Kidney glomerular epithelial cell (primary cell): Measurements from ENCODE around the gene SERPINF2.
"Not testable (repeated sequence)": the region's sequence is repeated elsewhere in the genome, so short reads cannot be mapped to it uniquely, and the experiment has no call there.

ENCODE experiments used
- DNase-seq: peaks from one replicate; lab custom pipeline; 2025; lab: John Stamatoyannopoulos, UW

SERPINF2 gene

GRCh38 chr17:1742371-1743087 is at the start of gene SERPINF2:
SERPINF2 (plus strand) TSS chr17:1742871; CDS start chr17:1744996, 2,125 bp downstream.
- DNase-seq, result no peak

- DNase-seq, result no peak
These were observed 49.3 kb upstream of the SERPINF2 start for GRCh38 chr17:1693339-1693738.

- no peak for DNase-seq
These were observed 47.3 kb upstream of the SERPINF2 start for GRCh38 chr17:1695365-1695764.

- no peak for DNase-seq
These were observed 45.0 kb upstream of the SERPINF2 start for GRCh38 chr17:1697681-1698080.

- not testable (repeated sequence) for DNase-seq
These were observed 42.8 kb upstream of the SERPINF2 start for GRCh38 chr17:1699891-1700290.

GRCh38 chr17:1703063-1703462 is 39.6 kb upstream of the SERPINF2 start:
- no peak for DNase-seq

GRCh38 chr17:1705004-1705403 is 37.7 kb upstream of the SERPINF2 start:
- no peak for DNase-seq

GRCh38 chr17:1707107-1707506 is 35.6 kb upstream of the SERPINF2 start:
- DNase-seq, result no peak

- DNase-seq, result not testable (repeated sequence)
These were observed 33.8 kb upstream of the SERPINF2 start for GRCh38 chr17:1708791-1709346.

- DNase-seq, result no peak
These were observed 33.2 kb upstream of the SERPINF2 start for GRCh38 chr17:1709403-1709951.

GRCh38 chr17:1709971-1710806 is 32.5 kb upstream of the SERPINF2 start, which contains the start of gene TLCD2:
TLCD2 (minus strand) TSS chr17:1710377; CDS start chr17:1710242, 135 bp downstream.
- DNase-seq, result peak; percentile 56

- DNase-seq, result no peak
These were observed 31.7 kb upstream of the SERPINF2 start for GRCh38 chr17:1710807-1711553.

GRCh38 chr17:1711804-1712203 is 30.9 kb upstream of the SERPINF2 start:
- no peak for DNase-seq

- DNase-seq, result no peak
These were observed 30.4 kb upstream of the SERPINF2 start for GRCh38 chr17:1712271-1712670.

- no peak for DNase-seq
These were observed 29.4 kb upstream of the SERPINF2 start for GRCh38 chr17:1713160-1713877.

GRCh38 chr17:1713878-1714426 is 28.7 kb upstream of the SERPINF2 start:
- DNase-seq, result peak; percentile 25

GRCh38 chr17:1714427-1714979 is 28.2 kb upstream of the SERPINF2 start:
- DNase-seq, result peak; percentile 93

GRCh38 chr17:1714980-1715802 is 27.5 kb upstream of the SERPINF2 start:
- peak; percentile 65 for DNase-seq

GRCh38 chr17:1715803-1716075 is 26.9 kb upstream of the SERPINF2 start:
- DNase-seq, result no peak
